Left lobe of liver (tissue), 2 donors: ENCODE results near the gene PNP. TPM values are rescaled to one million over a fixed set of nuclear protein-coding genes. Genes with fewer than 3 reads are reported as not detected.
A peak's percentile ranks its signal among the peaks of the same experiment; 100 is the strongest.
"Not testable (repeated sequence)": the region's sequence is repeated elsewhere in the genome, so short reads cannot be mapped to it uniquely, and the experiment has no call there.

Experiments
- ATAC-seq: fragments of 200-7000 bp; cut with Tn5 transposase; one replicate; pipeline ENCODE4 v1.9.1; 2020; ENCODE audit warnings: mild to moderate bottlenecking, moderate library complexity
- DNase-seq: peaks from one replicate; pipeline ENCODE4 v3.0.0-alpha.2; 2020; ENCODE audit warnings: low spot score
- total RNA-seq: library from RNA; stranded (reverse); gene quantifications from one replicate; pipeline ENCODE4 v1.2.1, GENCODE V29; 2021
- donor health status: DM: no; HTN: no; CAD: no; lungs with moderate emphysema.
- donor health status: DM: no; HTN: yes; CAD: no.

The PNP gene
- 45.0 TPM for total RNA-seq

DNA sequence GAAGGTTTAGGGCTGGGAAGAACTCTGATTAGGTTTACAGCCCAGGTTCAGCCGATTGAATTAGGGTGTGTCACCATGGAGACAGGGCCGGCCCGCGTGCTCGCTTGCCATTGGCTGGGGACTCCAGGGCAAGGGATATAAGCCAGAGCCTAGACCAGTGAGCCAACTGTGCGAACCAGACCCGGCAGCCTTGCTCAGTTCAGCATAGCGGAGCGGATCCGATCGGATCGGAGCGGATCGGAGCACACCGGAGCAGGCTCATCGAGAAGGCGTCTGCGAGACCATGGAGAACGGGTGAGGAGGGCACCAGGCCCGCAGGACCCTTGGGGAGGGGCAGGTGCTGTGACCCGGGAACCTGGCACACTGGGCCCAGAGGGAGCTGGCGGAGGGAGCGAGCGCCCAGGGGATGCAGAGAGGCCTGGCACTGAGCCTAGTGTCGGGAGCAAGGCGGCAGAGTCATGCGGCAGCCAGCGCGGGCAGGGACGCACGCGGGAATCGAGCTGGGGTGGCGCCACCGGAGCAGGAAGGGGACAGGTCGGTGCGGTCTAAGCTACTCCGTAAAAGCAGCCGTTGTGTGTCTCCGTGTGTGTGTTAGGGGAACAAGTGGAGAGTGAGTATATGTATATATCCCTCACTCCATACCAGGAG, at the start of gene PNP:
PNP (plus strand) TSS at position 165 of the 648 bp plus-strand sequence; CDS start at position 284, 119 bp downstream.
- DNase-seq (peak; percentile 94), ATAC-seq (peak; percentile 88)

- no peak for DNase-seq
- ATAC-seq, result no peak
Observed at GRCh38 chr14:20419419-20419818, 49.8 kb upstream of the PNP start.

- ATAC-seq, result no peak
- DNase-seq, result no peak
Observed at GRCh38 chr14:20421267-20421666, 47.9 kb upstream of the PNP start.

GRCh38 chr14:20422886-20423285, 46.3 kb upstream of the PNP start:
- ATAC-seq (no peak), DNase-seq (no peak)

GRCh38 chr14:20424851-20425250, 44.4 kb upstream of the PNP start:
- ATAC-seq (no peak), DNase-seq (no peak)

GRCh38 chr14:20427231-20428009, 41.8 kb upstream of the PNP start:
- peak; percentile 19 for ATAC-seq
- no peak for DNase-seq

DNA sequence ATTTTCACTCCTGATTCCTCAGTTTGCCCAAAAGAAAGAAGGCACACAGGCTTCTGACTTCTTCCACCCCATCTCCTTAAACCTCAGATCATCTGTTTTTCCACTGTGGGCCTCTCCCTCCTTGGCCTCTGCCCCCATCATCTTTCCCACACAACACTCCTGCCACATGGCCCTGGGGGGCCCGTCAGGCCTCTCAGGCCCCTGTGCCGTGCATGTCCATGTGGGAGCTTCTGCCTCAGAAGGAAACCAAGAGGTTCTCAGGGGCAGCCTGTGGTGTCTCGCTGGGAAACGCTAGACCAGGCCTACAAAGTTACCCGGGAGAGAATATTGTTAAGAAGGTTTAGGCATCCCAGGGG, 41.2 kb upstream of the PNP start:
- DNase-seq (no peak), ATAC-seq (no peak)

DNA sequence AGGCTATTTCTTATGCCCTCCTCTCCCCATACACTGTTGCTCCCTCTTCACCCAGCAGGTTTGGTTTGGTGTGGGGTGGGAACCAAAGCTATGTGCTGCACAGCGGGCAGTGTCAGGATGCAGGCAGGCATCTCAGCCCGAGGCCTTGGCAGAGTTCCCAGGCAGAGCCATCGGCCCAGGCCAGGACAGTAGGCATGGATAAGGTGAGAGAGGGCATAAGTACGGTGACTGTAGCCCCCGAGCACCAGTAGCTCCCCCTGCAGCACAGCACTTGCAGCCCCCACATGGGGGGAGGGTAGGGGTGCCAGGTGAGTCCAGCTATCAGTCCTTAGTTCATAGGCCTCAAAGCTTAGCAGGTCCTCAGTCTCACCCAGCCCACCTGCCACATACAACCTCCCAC, 40.4 kb upstream of the PNP start:
- DNase-seq (no peak), ATAC-seq (no peak)

- DNase-seq (no peak), ATAC-seq (peak; percentile 36)
Observed at GRCh38 chr14:20429801-20430669, 39.2 kb upstream of the PNP start.

GRCh38 chr14:20434701-20435581, 34.3 kb upstream of the PNP start:
- DNase-seq, result no peak
- peak; percentile 63 for ATAC-seq

GRCh38 chr14:20435582-20436362, 33.4 kb upstream of the PNP start, which contains the start of gene KLHL33:
Gene KLHL33 (minus strand): TSS chr14:20436166. CDS start chr14:20435811, 355 bp downstream.
- ATAC-seq (no peak), DNase-seq (no peak)

- no peak for DNase-seq
- ATAC-seq, result no peak
Observed at GRCh38 chr14:20436363-20436755, 32.8 kb upstream of the PNP start.

GRCh38 chr14:20438664-20439063, 30.5 kb upstream of the PNP start:
- ATAC-seq (no peak), DNase-seq (no peak)

DNA sequence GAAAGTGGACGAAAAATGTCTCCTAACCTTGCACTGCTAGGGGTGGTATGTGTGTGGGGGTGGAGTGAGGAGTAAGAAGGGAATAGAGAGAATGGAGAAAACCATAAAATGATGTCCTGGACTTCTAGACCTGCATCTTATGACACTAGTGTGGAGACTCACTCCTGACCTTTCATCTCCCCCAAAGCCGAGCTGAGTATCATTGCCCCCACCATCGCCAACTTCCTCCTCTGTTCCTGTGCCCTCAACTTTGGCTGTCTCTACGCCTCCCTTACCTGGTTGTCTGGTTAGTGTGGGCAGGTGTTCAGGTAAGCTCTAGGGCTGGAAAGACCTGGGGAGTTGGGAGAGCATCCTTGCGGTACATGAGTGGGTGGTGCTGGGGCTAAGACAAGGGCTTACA, 28.7 kb upstream of the PNP start:
- DNase-seq (no peak), ATAC-seq (no peak)

GRCh38 chr14:20440882-20441281, 28.3 kb upstream of the PNP start:
- DNase-seq, result no peak
- ATAC-seq, result no peak

- no peak for DNase-seq
- no peak for ATAC-seq
Observed at GRCh38 chr14:20441461-20441860, 27.7 kb upstream of the PNP start.

- ATAC-seq, result not testable (repeated sequence)
Observed at GRCh38 chr14:20443650-20444049, 25.6 kb upstream of the PNP start.

DNA sequence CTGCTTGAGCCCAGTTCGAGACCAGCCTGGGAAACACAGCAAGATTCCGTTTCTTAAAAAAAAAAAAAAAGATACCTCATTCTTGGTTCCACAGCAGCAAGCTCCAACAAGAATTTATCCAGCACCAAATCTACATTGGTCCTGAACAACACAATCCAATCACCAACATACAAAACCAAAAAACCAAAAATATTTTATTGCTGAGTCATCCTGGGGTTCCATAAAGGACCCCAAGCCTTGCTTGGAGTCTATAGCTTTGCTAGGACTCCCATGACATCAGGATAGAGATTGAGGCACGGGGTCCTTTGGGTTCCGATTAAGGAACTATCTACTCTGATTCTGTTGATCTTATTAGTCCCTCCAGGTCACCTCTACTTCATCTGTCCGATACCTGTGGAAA, 22.3 kb upstream of the PNP start:
- no peak for ATAC-seq
- no peak for DNase-seq

More at GRCh38 chr14:20443650-20444049, 25.6 kb upstream of the PNP start:
- DNase-seq, result not testable (repeated sequence)

DNA sequence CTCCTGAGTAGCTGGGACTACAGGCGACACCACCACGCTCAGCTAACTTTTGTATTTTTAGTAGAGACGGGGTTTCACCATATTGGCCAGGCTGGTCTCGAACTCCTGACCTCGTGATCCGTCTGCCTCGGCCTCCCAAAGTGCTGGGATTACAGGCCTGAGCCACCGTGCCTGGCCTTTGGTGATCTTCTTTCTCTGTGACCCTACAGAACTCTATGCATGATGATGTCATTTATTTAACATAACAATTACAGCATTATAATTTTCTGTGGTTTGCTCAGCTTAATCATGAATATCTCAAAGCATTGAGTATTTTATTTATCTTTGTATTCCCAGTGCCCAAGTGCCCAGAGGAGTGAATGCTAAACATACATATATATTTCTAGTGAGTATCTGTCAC, 16.4 kb upstream of the PNP start:
- ATAC-seq, DNase-seq: not testable (repeated sequence)
